ENCODE results near the gene ALOX15B. TPM values are rescaled to one million over a fixed set of nuclear protein-coding genes. Genes with fewer than 3 reads are reported as not detected.

The ALOX15B gene
- total and polyA plus RNA-seq, 2 of the 13 experiments (the other 11 are each of a cell fraction or from before 2014, with no cell fraction given): not detected

GRCh38 chr17:8079291-8080207, 40.7 kb downstream of the ALOX15B start (continued):
- peak; percentile 27; the same call in 1 of the 2 replicates for TF ChIP-seq ZNF574 (CRISPR knock-in tag; IDR thresholded peaks at IDR 0.05)
- peak; percentile 21 for TF ChIP-seq KDM2A (CRISPR knock-in tag; IDR thresholded peaks at IDR 0.05; ENCODE audit: borderline replicate concordance, low read depth)
- TF ChIP-seq THAP11 (CRISPR knock-in tag; IDR thresholded peaks at IDR 0.05): 0 out of 2 replicates have a peak, but pooled peaks have one; percentile 33
- no peak for TF ChIP-seq ZNF749 (CRISPR knock-in tag; IDR thresholded peaks at IDR 0.05; ENCODE audit: borderline replicate concordance)
- peak; percentile 21; the same call in 1 of the 2 replicates for TF ChIP-seq ZFP82 (CRISPR knock-in tag; IDR thresholded peaks at IDR 0.05; ENCODE audit: borderline replicate concordance)
- peak; percentile 26; the same call in 1 of the 2 replicates for TF ChIP-seq ZNF674 (CRISPR knock-in tag; IDR thresholded peaks at IDR 0.05; ENCODE audit: low read depth)
- peak; percentile 22; the same call in 1 of the 2 replicates for TF ChIP-seq NFATC3 (CRISPR knock-in tag; IDR thresholded peaks at IDR 0.05)
- no peak for TF ChIP-seq ZXDC (CRISPR knock-in tag; IDR thresholded peaks at IDR 0.05)
- TF ChIP-seq HNF4G (IDR thresholded peaks at IDR 0.05; ENCODE audit: borderline replicate concordance, low read depth, low read length): peak; percentile 80
- TF ChIP-seq HNF4G (CRISPR knock-in tag; IDR thresholded peaks at IDR 0.05; ENCODE audit: borderline replicate concordance, low read depth): peak; percentile 92
- TF ChIP-seq ZNF513 (CRISPR knock-in tag; conservative IDR thresholded peaks at IDR 0.05): no peak
- TF ChIP-seq ZNF30 (CRISPR knock-in tag; IDR thresholded peaks at IDR 0.05): 0 out of 2 replicates have a peak, but pooled peaks have one; percentile 45
- TF ChIP-seq ZNF264 (CRISPR knock-in tag; IDR thresholded peaks at IDR 0.05): peak; percentile 83
- peak; percentile 7 for TF ChIP-seq TEAD3 (CRISPR knock-in tag; optimal IDR thresholded peaks at IDR 0.05; ENCODE audit: borderline replicate concordance)
- TF ChIP-seq HDAC1 (CRISPR knock-in tag; IDR thresholded peaks at IDR 0.05): peak; percentile 78
- 0 out of 2 replicates have a peak, but pooled peaks have one; percentile 36 for TF ChIP-seq MAF1 (CRISPR knock-in tag; IDR thresholded peaks at IDR 0.05; ENCODE audit: borderline replicate concordance)
